HG03520 (cell line): Measurements from ENCODE around the gene RBFOX2.

Source experiments
- ATAC-seq: cut with Tn5 transposase; IDR thresholded peaks from one replicate; pipeline ENCODE4 v1.9.1; 2021; ENCODE audit warnings: mild to moderate bottlenecking, moderate library complexity; ENCODE audit not compliant: unreplicated experiment

The RBFOX2 gene

GRCh38 chr22:35873426-35873825 lies 155.2 kb downstream of the RBFOX2 start:
- ATAC-seq, result no peak

DNA sequence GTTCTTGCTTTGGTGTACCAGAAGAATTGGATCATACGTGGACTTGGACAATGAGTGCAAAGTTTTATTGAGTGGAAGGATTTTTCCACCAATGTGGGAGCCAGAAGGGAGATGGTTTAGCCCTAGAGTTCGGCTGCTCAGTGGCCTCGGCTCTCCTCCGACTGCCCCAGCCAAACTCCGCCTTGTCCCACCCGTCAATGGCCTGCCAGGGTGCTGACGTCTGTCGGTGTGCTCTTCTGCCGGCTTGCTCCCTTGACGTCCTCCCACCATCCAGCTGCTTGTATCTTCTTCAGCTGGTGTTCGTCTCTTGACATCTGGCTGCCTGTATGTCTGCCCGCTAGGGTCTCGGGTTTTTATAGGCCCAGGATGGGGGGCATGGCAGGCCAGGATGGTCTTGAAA lies 156.2 kb downstream of the RBFOX2 start:
- no peak for ATAC-seq

- no peak for ATAC-seq
These were observed 157.9 kb downstream of the RBFOX2 start for GRCh38 chr22:35870517-35871293.

GRCh38 chr22:35868938-35869337 lies 159.7 kb downstream of the RBFOX2 start:
- ATAC-seq, result no peak

GRCh38 chr22:35866651-35867050 lies 162.0 kb downstream of the RBFOX2 start:
- ATAC-seq, result no peak

DNA sequence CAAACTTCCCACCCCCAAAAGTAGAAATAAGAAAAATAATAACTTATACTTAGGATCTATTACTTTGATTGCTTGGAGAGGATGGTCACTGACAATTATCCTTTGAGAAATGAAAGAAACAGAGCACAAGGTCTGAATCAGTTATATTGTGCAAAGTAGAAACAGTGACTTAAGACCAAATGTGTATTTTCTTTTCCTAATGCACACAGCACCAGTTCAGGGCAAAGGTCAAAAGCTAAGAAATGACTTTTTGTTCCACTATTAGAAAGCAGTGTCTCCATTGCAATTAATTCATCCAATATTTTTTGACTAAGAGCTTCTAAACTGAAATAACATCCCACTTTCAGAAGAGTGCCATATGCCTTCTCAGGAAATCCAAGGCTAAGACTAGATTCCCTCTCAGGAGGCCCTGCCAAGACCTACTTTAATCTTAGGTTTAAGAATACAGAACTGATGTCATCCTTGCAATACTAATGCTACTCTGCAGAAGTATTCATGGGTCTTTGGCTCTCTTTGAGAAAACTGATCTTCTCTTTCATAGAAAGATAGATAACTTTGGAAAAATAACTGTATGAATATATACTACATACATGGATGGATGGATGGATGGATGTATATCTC lies 164.0 kb downstream of the RBFOX2 start:
- ATAC-seq, result no peak

- no peak for ATAC-seq
These were observed 165.2 kb downstream of the RBFOX2 start for GRCh38 chr22:35863432-35863831.

- ATAC-seq, result no peak
These were observed 165.9 kb downstream of the RBFOX2 start for GRCh38 chr22:35862697-35863096.

DNA sequence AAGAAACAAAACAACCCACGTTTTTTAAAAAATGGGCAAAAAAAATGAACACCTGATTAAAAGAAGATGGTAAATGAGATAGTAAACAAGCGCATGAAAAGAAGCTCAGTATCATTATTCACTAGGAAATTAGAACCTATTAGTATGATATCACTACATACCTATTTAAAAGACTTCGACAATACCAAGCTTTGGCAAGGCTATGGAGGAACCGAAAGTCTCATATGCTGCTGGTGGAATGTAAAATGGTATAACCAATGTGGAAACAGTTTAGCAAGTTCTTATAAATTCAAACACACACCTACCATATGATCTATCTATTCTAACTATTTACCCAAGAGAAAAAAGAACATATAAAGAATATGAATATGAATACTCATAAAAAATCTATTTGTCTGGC lies 167.2 kb downstream of the RBFOX2 start:
- ATAC-seq, result no peak

- ATAC-seq, result no peak
These were observed 167.8 kb downstream of the RBFOX2 start for GRCh38 chr22:35860837-35861236.

GRCh38 chr22:35860087-35860733 lies 168.4 kb downstream of the RBFOX2 start:
- no peak for ATAC-seq

DNA sequence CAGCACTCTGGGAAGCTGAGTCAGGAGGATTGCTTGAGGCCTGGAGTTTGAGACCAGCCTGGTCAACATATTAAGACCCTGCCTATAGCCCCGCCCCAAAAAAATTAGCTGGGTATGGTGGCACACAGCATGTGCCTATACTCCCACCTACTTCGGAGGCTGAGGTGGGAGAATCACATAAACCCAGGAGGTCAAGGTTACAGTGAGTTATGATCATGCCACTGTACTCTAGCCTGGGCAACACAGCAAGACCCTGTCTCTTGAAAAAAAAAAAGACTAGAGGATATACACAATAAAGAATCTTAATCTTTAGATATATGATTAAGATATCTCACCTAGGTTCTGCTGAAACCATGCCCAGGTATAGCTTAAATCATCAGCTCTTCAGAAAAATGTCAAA lies 174.3 kb downstream of the RBFOX2 start:
- no peak for ATAC-seq

GRCh38 chr22:35852076-35852475 lies 176.5 kb downstream of the RBFOX2 start:
- ATAC-seq, result no peak

- no peak for ATAC-seq
These were observed 177.8 kb downstream of the RBFOX2 start for GRCh38 chr22:35850831-35851230.

GRCh38 chr22:35846804-35847203 lies 181.8 kb downstream of the RBFOX2 start:
- ATAC-seq, result no peak

DNA sequence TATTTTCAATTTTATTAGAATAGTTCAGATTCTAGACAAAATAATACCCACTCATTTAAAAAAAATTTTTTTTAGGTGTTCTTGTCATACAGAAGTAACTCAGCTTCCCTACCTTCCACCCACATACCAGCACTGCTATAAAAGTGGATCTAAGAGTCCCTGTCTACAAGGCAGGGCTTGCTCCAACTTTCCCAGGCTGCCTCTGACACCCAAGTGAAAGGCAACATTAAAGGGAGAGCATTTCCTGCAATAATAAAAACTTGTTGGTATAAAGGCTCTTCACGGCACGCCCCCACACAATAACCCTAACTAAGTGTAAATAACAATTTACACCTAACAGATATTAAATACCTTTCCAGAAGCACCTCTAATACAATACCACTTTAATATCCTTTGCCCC lies 183.7 kb downstream of the RBFOX2 start:
- ATAC-seq, result no peak

DNA sequence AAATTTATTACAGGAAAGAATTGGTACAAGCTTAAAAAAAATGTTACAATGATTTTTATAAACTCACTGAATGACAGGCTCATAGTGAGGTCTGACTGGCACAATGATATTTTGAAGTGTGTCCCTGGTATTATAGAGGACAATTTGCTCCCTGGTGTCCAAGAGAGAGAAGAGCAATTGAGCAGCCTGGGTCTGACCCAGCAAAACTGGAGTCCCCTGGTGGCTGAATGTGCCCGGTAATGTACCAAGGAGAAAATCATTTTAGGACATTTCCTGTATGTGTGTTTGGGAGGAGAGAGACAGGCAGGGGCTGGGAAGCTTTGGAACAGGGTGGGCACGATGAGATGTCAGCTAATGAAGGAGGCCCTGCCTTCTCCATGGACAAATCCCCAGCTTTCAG lies 185.7 kb downstream of the RBFOX2 start:
- no peak for ATAC-seq

- ATAC-seq, result no peak
These were observed 186.1 kb downstream of the RBFOX2 start for GRCh38 chr22:35842519-35842913.

- ATAC-seq, result no peak
These were observed 186.6 kb downstream of the RBFOX2 start for GRCh38 chr22:35841907-35842518.

DNA sequence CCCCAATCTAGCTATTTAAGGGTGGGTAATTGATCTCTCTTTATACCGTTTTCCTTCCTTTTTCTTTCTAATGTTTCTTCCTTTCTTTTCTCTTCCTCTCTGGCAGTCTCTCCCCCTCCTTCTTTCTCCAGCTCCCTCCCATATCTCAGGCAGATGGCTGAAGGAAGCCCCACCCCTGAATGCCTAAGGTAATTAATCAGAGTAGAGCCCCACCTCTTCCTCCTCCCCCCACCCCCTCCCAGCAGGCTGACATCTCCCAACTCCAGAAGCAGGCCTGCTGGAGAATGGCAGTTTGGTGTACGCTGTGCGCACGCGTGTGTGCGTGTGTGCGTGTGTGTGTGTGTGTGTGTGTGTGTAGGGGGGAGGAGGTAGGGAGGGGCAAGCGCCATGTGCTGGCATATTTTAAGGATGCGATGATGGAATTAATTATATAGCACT lies 188.3 kb downstream of the RBFOX2 start:
- ATAC-seq, result no peak

DNA sequence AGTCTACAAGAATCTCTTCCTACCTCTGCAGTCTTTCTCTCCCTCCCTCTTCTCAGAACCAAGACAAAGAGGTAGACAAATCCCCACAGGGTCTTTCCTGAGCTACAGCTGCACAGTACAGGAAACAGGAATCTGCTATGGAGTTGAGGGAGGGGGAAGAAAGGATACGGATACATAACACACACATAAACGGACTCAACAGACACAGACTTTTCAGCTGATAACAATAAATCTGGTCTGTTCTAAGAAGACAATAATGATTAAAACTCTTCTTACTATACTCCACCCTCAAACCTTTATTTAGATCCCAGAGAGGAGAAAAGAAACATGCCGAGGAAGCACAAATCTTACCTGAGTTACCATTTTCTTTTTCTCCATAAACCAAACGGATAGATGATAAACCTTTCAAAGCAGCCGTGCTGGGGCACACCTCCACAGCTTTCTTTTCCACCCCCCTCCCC lies 188.8 kb downstream of the RBFOX2 start:
- no peak for ATAC-seq
